Panc1 (cell line): ENCODE data around the gene FAM180B. TPM values are rescaled to one million over a fixed set of nuclear protein-coding genes. Genes with fewer than 3 reads are reported as not detected.

Experiments used
- ATAC-seq: fragments of 200-7000 bp; cut with Tn5 transposase; 2 replicates; pipeline ENCODE4 v1.9.1; 2020; ENCODE audit warnings: mild to moderate bottlenecking, moderate library complexity
- BruUV-seq: library from RNA; stranded (reverse); fragments of 400-500 nt; replicated peaks from 2 replicates; lab custom pipeline; 2021; lab: Mats Ljungman, UMichigan
- CTCF ChIA-PET: fragments of 300-600 bp; sonication (Branson Sonifier 250); formaldehyde crosslinking; loops from one replicate; lab custom pipeline; 2022; ENCODE audit warnings: antibody characterized with exemption; lab: Charles Lee
- POLR2A ChIA-PET: fragments of 300-600 bp; sonication (Branson Sonifier 250); formaldehyde crosslinking; loops from one replicate; lab custom pipeline; 2022; ENCODE audit warnings: antibody characterized with exemption; lab: Charles Lee
- DNase-seq: peaks from one replicate; pipeline ENCODE4 v3.0.0-alpha.2; 2010; ENCODE audit warnings: low read depth, low spot score
- H3K27ac ChIP-seq: 2 replicates; pipeline ENCODE4 v1.5.1; 2011; ENCODE audit warnings: mild to moderate bottlenecking, low read length, inconsistent platforms
- H3K27me3 ChIP-seq: fragments of 200-500 bp; sonication (Bioruptor generic); 2 replicates; pipeline ENCODE4 v1.6.0; 2014; ENCODE audit warnings: low read length, inconsistent platforms; ENCODE audit not compliant: control insufficient read depth, insufficient read depth
- H3K36me3 ChIP-seq: fragments of 200-500 bp; sonication (Bioruptor generic); 2 replicates; pipeline ENCODE4 v1.5.1; 2014; ENCODE audit warnings: inconsistent platforms, mild to moderate bottlenecking, low read length, moderate library complexity; ENCODE audit not compliant: control insufficient read depth, insufficient read depth
- H3K4me1 ChIP-seq: 2 replicates; pipeline ENCODE4 v1.5.1; 2011; ENCODE audit warnings: inconsistent platforms, mild to moderate bottlenecking, low read length, moderate library complexity; ENCODE audit not compliant: control insufficient read depth, insufficient read depth
- H3K4me3 ChIP-seq, 2 experiments: 2 replicates each; pipeline ENCODE4 v1.5.1; 2011 to 2012; ENCODE audit warnings: low read depth in 2 of 2, low read length in 2 of 2, mild to moderate bottlenecking in 2 of 2, inconsistent platforms in 1 of 2, moderate library complexity in 1 of 2
- H3K9me3 ChIP-seq: fragments of 200-500 bp; sonication (Bioruptor generic); 2 replicates; pipeline ENCODE4 v1.5.1; 2014; ENCODE audit warnings: low read depth, mild to moderate bottlenecking, inconsistent platforms, low read length, moderate library complexity; ENCODE audit not compliant: control insufficient read depth, insufficient read depth
- CTCF ChIP-seq: fragments of 450-650 bp; IDR thresholded peaks from 2 replicates; pipeline ENCODE4 v1.5.1; 2017; ENCODE audit warnings: mild to moderate bottlenecking
- POLR2AphosphoS5 ChIP-seq: IDR thresholded peaks from 2 replicates; pipeline ENCODE4 v1.6.1; 2012; ENCODE audit warnings: mild to moderate bottlenecking, low read depth, low read length, moderate library complexity
- REST ChIP-seq, 2 experiments: IDR thresholded peaks; 2 replicates each; pipeline ENCODE4 v1.6.1; 2011 to 2012; ENCODE audit warnings: low read depth in 2 of 2, control low read depth in 1 of 2, low read length in 1 of 2, mild to moderate bottlenecking in 1 of 2, moderate library complexity in 1 of 2; ENCODE audit not compliant: insufficient read depth in 1 of 2
- SIN3A ChIP-seq: IDR thresholded peaks from 2 replicates; pipeline ENCODE4 v1.6.1; 2012; ENCODE audit warnings: low read depth, mild to moderate bottlenecking, low read length, moderate library complexity, borderline replicate concordance; ENCODE audit not compliant: insufficient read depth
- TCF7L2 ChIP-seq: IDR thresholded peaks from 2 replicates; pipeline ENCODE4 v1.6.1; 2011; ENCODE audit warnings: mild to moderate bottlenecking, low read depth, low read length, inconsistent platforms
- in situ Hi-C: cut with HindIII; loops from 2 replicates; pipeline ENCODE4 v1.10.0; 2016; ENCODE audit warnings: low sequenced_read_pairs, low pct_unique_long_range_greater_than_20kb
- intact Hi-C: fragments of 100-400 bp; cut with micrococcal nuclease; formaldehyde crosslinking; loops from one replicate; pipeline ENCODE4 v1.10.0; 2022; ENCODE audit not compliant: unreplicated experiment
- total RNA-seq: library from RNA; stranded (reverse); gene quantifications from one replicate; pipeline ENCODE4 v1.2.1, GENCODE V29; 2021; ENCODE audit not compliant: unreplicated experiment

Gene FAM180B
- total RNA-seq, 1 experiment from 2014 or later: not detected

- Histone ChIP-seq H3K4me1 (peaks cover 4% of the 10 kb centered on the region), H3K27me3 (peaks cover 6% of the 10 kb centered on the region; the same call in 1 of the 2 replicates), H3K36me3 (no peaks in the 10 kb centered on the region), H3K4me3 (no peak overlapping the region), H3K9me3 (no peaks in the 10 kb centered on the region), H3K27ac (no peak overlapping the region)
- intact Hi-C loops (no loop called here), in situ Hi-C loops (no loop called here)
- ChIA-PET CTCF (no interaction called here), POLR2A (no interaction called here)
- no TSS peak for BruUV-seq
- no peak for TF ChIP-seq SIN3A
- TF ChIP-seq REST (IDR thresholded peaks at IDR 0.05; ENCODE audit: insufficient read depth in 1 of 2, low read depth in 2 of 2, low read length in 1 of 2): no peak
- TF ChIP-seq CTCF: no peak
- TF ChIP-seq TCF7L2: no peak
- TF ChIP-seq POLR2AphosphoS5: no peak
- ATAC-seq: no peak
- DNase-seq: no peak
These were observed 3.7 kb downstream of the FAM180B start for GRCh38 chr11:47589977-47590861.

GRCh38 chr11:47591764-47592163, 5.3 kb downstream of the FAM180B start:
- ChIA-PET POLR2A (no interaction called here), CTCF (no interaction called here)
- ATAC-seq (no peak), DNase-seq (no peak)
- no peak overlapping the region for H3K4me3 ChIP-seq
- in situ Hi-C loops (no loop called here), intact Hi-C loops (no loop called here)
- BruUV-seq: no TSS peak
- TF ChIP-seq POLR2AphosphoS5 (no peak), TCF7L2 (no peak), CTCF (no peak), REST (IDR thresholded peaks at IDR 0.05; ENCODE audit: insufficient read depth in 1 of 2, low read depth in 2 of 2, low read length in 1 of 2) (no peak)
- peaks cover 6% of the 10 kb centered on the region; the same call in 1 of the 2 replicates for H3K27me3 ChIP-seq
- H3K27ac ChIP-seq: no peak overlapping the region
- H3K4me1 ChIP-seq: peaks cover 4% of the 10 kb centered on the region
- H3K36me3 ChIP-seq: no peaks in the 10 kb centered on the region
- no peaks in the 10 kb centered on the region for H3K9me3 ChIP-seq
